OCI-LY1 (cell line): ENCODE results near the gene HTR6.

Source experiments
- H2AFZ ChIP-seq: fragments of 200-600 bp; sonication (generic), shearing (Covaris generic); 2 replicates; pipeline ENCODE4 v1.6.0; 2014; ENCODE audit warnings: antibody characterized with exemption, mild to moderate bottlenecking, low read length
- H3F3A ChIP-seq: fragments of 200-600 bp; sonication (generic), shearing (Covaris generic); 2 replicates; pipeline ENCODE4 v1.6.0; 2014; ENCODE audit warnings: mild to moderate bottlenecking, antibody characterized with exemption, low read length, moderate library complexity; ENCODE audit not compliant: insufficient read depth
- H3K27ac ChIP-seq: fragments of 200-600 bp; sonication (generic); 2 replicates; pipeline ENCODE4 v1.5.1; 2014; ENCODE audit warnings: low read length, mixed run types, mild to moderate bottlenecking, low read depth; ENCODE audit not compliant: poor library complexity, severe bottlenecking
- H3K27me3 ChIP-seq: fragments of 200-600 bp; sonication (generic); 2 replicates; pipeline ENCODE4 v1.6.0; 2014; ENCODE audit warnings: antibody characterized with exemption, mild to moderate bottlenecking, low read length, moderate library complexity; ENCODE audit not compliant: insufficient read depth
- H3K36me3 ChIP-seq: fragments of 200-600 bp; sonication (generic); 2 replicates; pipeline ENCODE4 v1.6.1; 2014; ENCODE audit warnings: mild to moderate bottlenecking, antibody characterized with exemption, low read length, moderate library complexity, mixed read lengths; ENCODE audit not compliant: insufficient read depth
- H3K4me1 ChIP-seq: fragments of 200-600 bp; sonication (generic); 2 replicates; pipeline ENCODE4 v1.5.1; 2014; ENCODE audit warnings: mild to moderate bottlenecking, low read length, moderate library complexity; ENCODE audit not compliant: insufficient read depth, severe bottlenecking
- H3K4me2 ChIP-seq: fragments of 200-600 bp; sonication (generic), shearing (Covaris generic); 2 replicates; pipeline ENCODE4 v1.6.1; 2014; ENCODE audit warnings: low read length
- H3K4me3 ChIP-seq: fragments of 200-600 bp; sonication (generic); 2 replicates; pipeline ENCODE4 v1.5.1; 2014; ENCODE audit warnings: low read length, low read depth, mild to moderate bottlenecking, mixed read lengths; ENCODE audit not compliant: poor library complexity, severe bottlenecking
- H3K79me2 ChIP-seq: fragments of 200-600 bp; shearing (Covaris generic); 2 replicates; pipeline ENCODE4 v1.6.1; 2016; ENCODE audit warnings: mixed run types, low read length, mixed read lengths; ENCODE audit not compliant: insufficient read depth
- H3K9ac ChIP-seq: fragments of 200-600 bp; sonication (generic), shearing (Covaris generic); 2 replicates; pipeline ENCODE4 v1.6.1; 2014; ENCODE audit warnings: mild to moderate bottlenecking, low read length, mixed read lengths
- H3K9me2 ChIP-seq: fragments of 200-600 bp; sonication (generic), shearing (Covaris generic); 2 replicates; pipeline ENCODE4 v1.6.1; 2014; ENCODE audit warnings: low read depth, mild to moderate bottlenecking, low read length, mixed read lengths
- H3K9me3 ChIP-seq: fragments of 200-600 bp; shearing (Covaris generic); 2 replicates; pipeline ENCODE4 v1.6.1; 2014; ENCODE audit warnings: low read length, mixed read lengths
- H4K20me1 ChIP-seq: fragments of 200-600 bp; sonication (generic), shearing (Covaris generic); 2 replicates; pipeline ENCODE4 v1.6.0; 2016; ENCODE audit warnings: mild to moderate bottlenecking, low read length; ENCODE audit not compliant: insufficient read depth
- EZH2 ChIP-seq: fragments of 200-600 bp; sonication (generic), shearing (Covaris generic); IDR thresholded peaks from 2 replicates; pipeline ENCODE4 v1.8.0; 2017; ENCODE audit warnings: borderline replicate concordance, mixed run types, mild to moderate bottlenecking, antibody characterized with exemption, low read length, moderate library complexity, mixed read lengths
- TF ChIP-seq, protein P1 (sequence below): fragments of 200-600 bp; sonication (generic), shearing (Covaris generic); IDR thresholded peaks from 2 replicates; pipeline ENCODE4 v1.5.1; 2017; ENCODE audit warnings: mild to moderate bottlenecking, antibody characterized with exemption, low read length, moderate library complexity, mixed read lengths

Gene HTR6

DNA sequence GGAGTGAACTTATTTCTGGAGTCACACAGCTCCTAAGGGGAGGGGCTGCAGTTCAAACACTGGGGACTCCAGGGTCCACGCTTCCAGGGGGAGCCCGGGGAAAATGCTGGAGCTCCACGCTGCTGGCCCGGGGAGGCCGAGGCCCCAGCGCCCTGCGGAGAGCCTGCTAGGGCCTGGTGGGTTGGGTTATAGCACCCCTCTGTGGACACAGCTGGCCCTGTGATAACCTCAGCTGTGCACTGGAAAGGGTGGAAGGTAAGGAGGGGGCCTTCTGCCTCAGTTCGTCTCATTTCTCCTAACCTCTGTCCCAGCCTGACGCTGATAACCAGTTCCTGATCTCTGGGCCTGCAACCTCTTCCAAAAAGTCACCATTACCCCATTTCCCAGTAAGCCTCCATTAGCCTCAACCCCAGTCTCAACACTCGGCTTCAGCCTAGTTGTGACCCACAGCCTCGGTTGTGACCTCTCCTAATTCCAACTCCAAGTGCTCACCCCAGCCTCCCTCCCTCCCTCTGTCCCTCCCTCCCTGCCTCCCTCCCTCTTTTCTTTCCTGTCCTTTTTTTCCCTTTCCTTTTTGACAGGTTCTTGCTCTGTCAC lies 13.4 kb upstream of the HTR6 start:
- Histone ChIP-seq H3K36me3 (no peaks in the 10 kb centered on the region), H3K27me3 (no peaks in the 10 kb centered on the region), H2AFZ (no peak overlapping the region), H3K9me2 (no peaks in the 10 kb centered on the region), H4K20me1 (no peaks in the 10 kb centered on the region), H3K4me2 (no peak overlapping the region; the same call in 1 of the 2 replicates), H3K79me2 (no peaks in the 10 kb centered on the region), H3K9ac (no peak overlapping the region), H3K4me1 (peaks cover 26% of the 10 kb centered on the region), H3F3A (no peaks in the 10 kb centered on the region), H3K27ac (no peak overlapping the region), H3K9me3 (no peaks in the 10 kb centered on the region), H3K4me3 (no peak overlapping the region)
- TF ChIP-seq EZH2 = no peak
- TF ChIP-seq, protein P1, sequence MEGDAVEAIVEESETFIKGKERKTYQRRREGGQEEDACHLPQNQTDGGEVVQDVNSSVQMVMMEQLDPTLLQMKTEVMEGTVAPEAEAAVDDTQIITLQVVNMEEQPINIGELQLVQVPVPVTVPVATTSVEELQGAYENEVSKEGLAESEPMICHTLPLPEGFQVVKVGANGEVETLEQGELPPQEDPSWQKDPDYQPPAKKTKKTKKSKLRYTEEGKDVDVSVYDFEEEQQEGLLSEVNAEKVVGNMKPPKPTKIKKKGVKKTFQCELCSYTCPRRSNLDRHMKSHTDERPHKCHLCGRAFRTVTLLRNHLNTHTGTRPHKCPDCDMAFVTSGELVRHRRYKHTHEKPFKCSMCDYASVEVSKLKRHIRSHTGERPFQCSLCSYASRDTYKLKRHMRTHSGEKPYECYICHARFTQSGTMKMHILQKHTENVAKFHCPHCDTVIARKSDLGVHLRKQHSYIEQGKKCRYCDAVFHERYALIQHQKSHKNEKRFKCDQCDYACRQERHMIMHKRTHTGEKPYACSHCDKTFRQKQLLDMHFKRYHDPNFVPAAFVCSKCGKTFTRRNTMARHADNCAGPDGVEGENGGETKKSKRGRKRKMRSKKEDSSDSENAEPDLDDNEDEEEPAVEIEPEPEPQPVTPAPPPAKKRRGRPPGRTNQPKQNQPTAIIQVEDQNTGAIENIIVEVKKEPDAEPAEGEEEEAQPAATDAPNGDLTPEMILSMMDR = peak; percentile 68

GRCh38 chr1:19654386-19654785 lies 10.3 kb upstream of the HTR6 start:
- no peak for TF ChIP-seq EZH2
- H3K9ac ChIP-seq = no peak overlapping the region
- H3K4me2 ChIP-seq = no peak overlapping the region

DNA sequence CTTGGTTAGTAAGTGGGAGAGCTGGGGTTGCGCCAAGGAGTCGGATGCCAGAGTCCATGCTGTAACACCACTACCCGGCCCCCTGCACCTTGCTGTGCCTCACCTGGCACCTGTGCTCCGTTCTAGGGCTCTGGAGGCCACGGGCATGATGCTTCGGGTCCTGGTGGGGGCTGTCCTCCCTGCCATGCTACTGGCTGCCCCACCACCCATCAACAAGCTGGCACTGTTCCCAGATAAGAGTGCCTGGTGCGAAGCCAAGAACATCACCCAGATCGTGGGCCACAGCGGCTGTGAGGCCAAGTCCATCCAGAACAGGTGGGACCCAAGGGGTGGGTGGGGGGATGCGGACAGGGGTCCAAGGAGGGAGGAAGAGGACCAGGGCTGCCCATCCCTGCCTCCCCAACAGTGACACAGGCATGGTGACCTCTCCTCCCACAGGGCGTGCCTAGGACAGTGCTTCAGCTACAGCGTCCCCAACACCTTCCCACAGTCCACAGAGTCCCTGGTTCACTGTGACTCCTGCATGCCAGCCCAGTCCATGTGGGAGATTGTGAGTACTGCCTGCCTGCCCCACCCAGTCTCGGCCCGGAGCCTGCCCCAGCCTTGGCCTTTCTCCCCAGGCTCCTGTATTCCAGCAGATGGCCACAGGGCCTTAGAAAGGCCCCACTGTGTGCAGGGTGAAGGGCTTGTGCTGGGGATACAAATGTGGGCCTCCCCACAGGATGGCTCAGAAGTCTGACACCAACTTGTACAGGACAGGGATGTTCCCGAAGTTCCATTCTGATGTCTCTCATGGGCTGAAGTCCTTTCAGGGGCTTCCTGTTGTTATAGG lies 9.6 kb upstream of the HTR6 start:
- Histone ChIP-seq H3K4me1 (peaks cover 10% of the 10 kb centered on the region), H2AFZ (no peak overlapping the region)

More at GRCh38 chr1:19654386-19654785, 10.3 kb upstream of the HTR6 start:
- Histone ChIP-seq H3K4me3 (no peak overlapping the region), H3K4me1 (peaks cover 10% of the 10 kb centered on the region), H3K9me2 (no peaks in the 10 kb centered on the region), H3K79me2 (no peaks in the 10 kb centered on the region), H3F3A (no peaks in the 10 kb centered on the region), H3K36me3 (no peaks in the 10 kb centered on the region), H2AFZ (no peak overlapping the region), H3K27me3 (no peaks in the 10 kb centered on the region), H4K20me1 (no peaks in the 10 kb centered on the region), H3K9me3 (no peaks in the 10 kb centered on the region), H3K27ac (no peak overlapping the region)

More for the DNA sequence above, 9.6 kb upstream of the HTR6 start:
- Histone ChIP-seq H3K79me2 (no peaks in the 10 kb centered on the region), H3K4me2 (no peak overlapping the region), H3F3A (no peaks in the 10 kb centered on the region), H3K9me2 (no peaks in the 10 kb centered on the region), H3K36me3 (no peaks in the 10 kb centered on the region), H3K27me3 (no peaks in the 10 kb centered on the region), H3K9ac (no peak overlapping the region), H4K20me1 (no peaks in the 10 kb centered on the region), H3K27ac (no peak overlapping the region), H3K4me3 (no peak overlapping the region), H3K9me3 (no peaks in the 10 kb centered on the region)
- TF ChIP-seq, protein P1 = no peak
- TF ChIP-seq EZH2 = no peak
